GM19468 (cell line): ENCODE measurements around the gene PRLR.

Experiments used
- ATAC-seq: cut with Tn5 transposase; IDR thresholded peaks from one replicate; pipeline ENCODE4 v1.9.1; 2021; ENCODE audit warnings: mild to moderate bottlenecking, moderate library complexity, moderate number of reproducible peaks; ENCODE audit not compliant: unreplicated experiment; ENCODE audit errors: extremely low read depth

The PRLR gene

GRCh38 chr5:35164860-35165542, 65.3 kb downstream of the PRLR start:
- ATAC-seq: no peak

GRCh38 chr5:35163710-35164033, 66.6 kb downstream of the PRLR start:
- no peak for ATAC-seq

DNA sequence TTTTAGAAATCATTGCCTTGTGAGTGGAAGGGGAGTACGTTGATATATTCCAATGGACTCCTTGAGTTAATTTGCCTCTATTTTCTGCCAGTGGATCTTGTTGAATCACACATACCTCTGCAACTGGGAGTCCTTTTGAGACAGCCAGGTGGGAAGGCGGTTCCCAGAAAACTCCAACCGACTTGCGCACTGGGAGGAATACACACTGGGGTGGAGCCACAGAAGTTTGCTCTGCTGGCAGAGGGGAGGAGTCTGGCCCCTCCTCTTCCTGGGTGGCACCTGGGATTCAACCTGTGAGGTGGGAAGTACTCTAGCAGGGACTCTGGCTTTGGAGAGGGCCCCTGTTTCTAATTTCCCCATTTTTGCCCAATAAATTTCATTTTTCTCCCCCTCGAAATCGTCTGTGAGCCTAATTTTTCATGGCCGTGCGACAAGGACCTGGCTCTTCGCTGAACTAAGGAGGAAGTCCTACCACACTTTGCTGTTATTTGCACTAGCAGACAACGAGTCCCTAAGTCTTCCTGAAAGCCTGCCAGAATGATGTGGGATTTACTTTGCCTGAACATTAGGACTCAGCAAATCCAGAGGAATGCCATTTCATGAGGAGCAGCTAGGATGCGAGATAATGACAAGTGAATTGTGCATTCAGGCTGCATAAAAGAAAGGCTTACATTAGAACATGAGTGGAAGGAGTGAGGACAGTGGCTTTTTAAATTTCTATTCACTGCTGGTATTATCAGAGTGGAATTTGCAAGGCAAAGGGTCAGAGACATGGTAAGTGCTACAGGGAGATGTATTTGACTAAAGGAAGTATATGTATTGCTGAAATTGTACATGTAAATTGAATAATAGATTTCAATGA, 67.2 kb downstream of the PRLR start:
- ATAC-seq: no peak

DNA sequence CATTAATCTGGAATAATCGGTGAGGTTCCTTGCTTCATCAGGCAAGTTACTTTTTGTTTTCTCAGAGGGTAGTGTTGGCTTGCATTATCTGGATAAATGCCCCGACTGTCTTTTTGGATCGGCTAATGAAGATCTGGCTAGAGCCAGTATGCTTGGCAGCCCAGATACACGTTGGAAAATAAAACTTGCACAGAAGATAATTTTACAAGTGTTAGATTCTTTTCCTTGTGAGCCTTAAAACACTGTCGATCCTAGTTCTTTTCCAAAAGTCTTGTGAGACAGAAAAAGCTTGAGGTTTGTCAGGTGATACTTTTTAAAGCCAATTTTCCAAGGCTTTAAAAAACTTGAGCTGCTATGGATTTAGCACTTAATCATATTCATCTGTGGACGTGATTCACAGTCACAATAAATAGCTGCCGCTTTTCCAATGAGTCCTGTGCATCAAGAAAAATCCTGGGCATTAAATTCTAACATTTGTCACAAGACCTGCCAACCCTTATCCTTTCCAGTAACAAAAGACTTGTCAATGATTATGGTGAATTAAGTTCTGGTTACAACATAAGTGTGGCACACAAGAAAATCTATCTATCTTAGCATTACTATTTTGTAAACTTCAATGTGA, 68.5 kb downstream of the PRLR start:
- ATAC-seq: no peak

- ATAC-seq: no peak
Observed at GRCh38 chr5:35160486-35161116, 69.7 kb downstream of the PRLR start.

DNA sequence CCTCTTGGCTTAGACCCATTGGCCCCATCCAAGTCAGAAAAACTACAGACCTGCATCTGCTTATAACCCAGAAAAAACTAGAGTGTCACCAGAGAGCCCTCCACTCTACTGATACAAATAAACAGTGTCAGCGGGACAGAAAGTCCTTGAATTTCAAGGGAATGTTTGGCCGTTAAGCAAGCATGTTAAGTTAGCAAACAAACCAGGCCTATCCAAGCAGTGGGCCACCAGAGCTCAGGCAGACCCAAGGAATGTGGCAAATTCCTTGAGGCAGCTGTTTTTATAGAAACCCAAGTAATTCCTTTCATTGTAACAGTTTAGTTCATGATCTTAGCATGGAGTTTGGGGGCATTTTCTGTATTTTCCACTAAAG, 70.9 kb downstream of the PRLR start:
- ATAC-seq: no peak

DNA sequence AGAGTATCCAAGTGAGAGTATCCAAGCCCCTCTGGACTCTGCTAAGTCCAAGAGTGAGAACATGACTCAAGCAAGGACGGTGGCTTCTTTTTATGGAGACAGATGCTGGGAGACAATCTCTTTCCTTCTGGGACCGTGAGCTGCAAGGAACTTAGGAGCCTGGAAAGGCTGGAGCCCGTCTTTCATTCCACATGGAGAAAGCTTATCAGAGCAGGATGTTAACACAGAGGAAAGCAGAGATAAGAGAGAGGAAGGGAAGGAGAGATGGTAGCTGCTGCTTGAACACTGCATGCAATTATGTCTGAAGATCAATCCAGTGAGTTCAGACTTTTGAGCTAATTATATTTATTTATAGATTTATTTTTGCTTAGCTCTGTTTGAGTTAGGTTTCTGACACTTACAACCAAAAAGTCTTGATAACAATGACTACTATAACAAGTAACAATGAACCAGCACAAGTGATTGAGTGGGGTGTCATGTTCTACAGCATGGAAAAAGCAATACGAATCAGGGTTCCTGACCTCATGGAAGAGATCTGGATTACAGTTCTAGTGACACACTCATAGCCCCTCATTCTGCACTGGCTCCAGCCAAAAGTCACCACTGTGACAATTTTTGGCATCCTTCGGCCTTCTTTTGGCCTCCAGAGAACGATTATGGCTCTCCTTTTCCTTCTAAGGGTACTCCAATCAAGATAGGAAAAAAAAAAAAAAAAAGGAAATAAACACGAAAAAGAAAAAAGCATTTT, 71.5 kb downstream of the PRLR start:
- no peak for ATAC-seq

- no peak for ATAC-seq
Observed at GRCh38 chr5:35158204-35158603, 72.1 kb downstream of the PRLR start.

DNA sequence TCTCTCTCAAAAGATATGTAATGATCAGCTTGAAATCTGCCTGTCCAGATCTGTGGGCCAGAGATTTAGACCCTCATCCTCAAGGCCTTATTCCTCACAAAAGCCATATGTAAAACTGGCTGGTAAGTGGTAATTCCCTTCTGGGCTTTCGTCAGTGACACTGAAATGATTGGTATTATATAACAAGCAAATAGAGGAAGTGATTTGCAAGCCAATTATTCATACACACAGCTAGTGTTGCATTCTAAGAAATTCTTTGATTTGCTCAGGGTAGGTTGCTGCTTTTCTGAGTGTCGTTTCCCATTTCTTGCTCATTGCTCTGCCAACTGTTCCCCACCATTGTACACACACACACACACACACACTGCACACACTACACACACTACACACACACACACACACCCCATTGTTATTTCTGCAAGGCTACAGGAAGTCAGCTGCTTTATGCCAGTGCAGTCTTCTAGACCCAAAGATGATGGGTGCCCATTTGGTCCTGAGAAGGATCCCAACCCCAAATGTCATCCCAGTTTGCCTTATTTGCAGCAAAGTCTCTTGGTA, 76.8 kb downstream of the PRLR start:
- ATAC-seq: no peak

DNA sequence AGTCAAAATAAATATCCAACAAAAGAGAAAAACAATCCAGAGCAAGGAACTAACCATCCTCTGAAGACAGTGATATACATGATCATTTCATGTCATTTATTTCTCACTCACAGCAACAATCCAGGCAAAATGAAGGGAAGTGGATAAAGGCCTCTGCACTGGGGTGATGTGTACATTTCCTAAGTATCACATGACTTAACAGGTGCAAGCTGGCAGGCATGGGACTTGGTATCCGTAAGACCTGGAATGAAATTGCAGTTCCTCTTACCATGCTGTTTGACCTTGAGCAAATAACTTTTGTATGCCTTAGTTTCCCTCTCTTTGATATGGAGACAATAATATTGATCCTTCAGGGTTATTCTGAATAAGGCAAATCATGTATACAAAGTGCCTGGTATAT, 77.6 kb downstream of the PRLR start:
- ATAC-seq: no peak

- no peak for ATAC-seq
Observed at GRCh38 chr5:35151146-35151920, 79.0 kb downstream of the PRLR start.

- ATAC-seq: no peak
Observed at GRCh38 chr5:35149041-35149440, 81.2 kb downstream of the PRLR start.

GRCh38 chr5:35146406-35146805, 83.9 kb downstream of the PRLR start:
- no peak for ATAC-seq

DNA sequence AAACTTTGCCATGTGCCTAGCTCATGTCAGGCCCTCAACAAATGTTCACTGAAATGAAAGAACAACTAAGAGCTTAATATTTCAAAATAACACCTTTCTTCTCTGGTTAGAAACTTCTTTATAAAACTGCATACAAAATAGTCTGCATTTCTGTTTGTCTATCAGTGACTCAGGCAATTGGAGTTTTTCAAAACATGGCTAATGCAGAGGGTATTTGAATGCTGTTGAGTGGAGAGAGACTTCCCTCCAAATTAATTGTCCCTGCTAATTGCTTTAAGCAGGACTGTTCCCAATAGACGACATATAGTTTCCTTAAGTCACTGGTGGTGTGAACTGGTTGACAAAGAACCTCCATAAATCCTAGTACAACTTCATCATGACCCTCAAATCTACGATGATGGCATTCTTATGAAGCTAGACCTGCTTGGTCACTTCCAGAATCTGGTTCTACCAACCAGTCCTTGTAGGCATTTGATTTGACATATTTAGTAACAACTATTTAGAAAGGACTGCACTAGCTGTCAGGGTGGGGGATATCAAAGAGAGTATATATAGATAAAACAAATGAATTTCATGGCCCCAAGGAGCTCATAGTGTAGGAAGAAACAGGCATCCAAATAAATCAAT, 84.5 kb downstream of the PRLR start:
- ATAC-seq: no peak

DNA sequence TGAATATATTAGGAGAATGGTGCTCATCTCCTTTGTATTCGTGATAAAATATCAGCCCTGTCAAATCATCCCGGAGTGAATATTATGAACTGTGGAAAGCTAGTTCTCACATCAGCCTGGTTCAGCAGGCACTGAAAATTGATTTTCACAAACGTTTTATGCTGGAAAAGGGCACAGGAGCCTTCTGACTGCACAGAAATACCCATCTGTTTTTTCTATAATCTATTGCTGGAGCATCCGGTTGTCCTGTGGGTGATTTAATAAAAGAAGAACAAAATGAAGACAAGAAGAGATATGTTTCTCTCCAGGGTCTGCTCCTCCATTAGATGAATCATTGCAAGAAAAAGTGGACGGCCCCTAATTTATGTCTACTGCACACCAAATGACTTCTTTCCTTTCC, 85.3 kb downstream of the PRLR start:
- ATAC-seq: no peak

GRCh38 chr5:35143841-35144240, 86.4 kb downstream of the PRLR start:
- no peak for ATAC-seq

DNA sequence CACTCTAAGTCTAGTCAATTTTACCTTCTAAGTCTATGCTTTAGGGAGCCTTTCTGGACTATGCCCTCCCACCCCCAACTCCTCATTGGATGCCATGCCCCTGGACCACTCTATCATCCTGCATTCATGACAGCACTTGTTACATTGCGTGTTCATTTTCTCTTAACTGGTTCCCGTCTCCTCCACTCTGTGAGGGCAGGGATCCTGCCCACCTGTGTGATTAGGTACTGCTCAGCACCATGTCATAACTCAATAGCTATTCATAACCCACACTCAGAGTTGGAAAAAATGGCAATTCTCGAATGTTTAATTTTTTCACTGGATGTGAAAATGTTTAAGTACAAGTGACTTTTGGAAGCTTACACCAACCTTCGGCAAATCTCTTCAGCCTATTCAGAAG, 88.5 kb downstream of the PRLR start:
- ATAC-seq: no peak

DNA sequence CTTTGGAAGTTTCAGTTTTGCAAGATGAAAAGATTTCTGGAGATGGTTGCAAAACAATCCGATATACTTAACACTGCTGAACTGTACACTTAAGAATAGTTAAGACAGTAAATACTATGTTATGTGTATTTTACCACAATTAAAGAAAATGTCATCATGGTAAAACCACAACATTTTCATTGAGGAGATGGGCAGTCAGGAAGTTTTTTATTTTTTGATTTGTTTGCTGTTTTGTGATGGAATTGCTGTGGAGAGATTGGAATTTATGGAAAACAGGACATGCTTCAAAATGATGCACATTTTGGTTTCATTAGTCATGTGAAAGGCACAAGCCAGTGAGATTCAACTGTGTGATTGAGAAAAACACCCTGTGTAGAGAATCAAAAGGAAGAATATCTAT, 92.1 kb downstream of the PRLR start:
- ATAC-seq: no peak

- no peak for ATAC-seq
Observed at GRCh38 chr5:35136386-35136785, 93.9 kb downstream of the PRLR start.
